ENCODE results near the gene SLC15A2. TPM values are rescaled to one million over a fixed set of nuclear protein-coding genes. Genes with fewer than 3 reads are reported as not detected.
"Not testable (repeated sequence)": the region's sequence is repeated elsewhere in the genome, so short reads cannot be mapped to it uniquely, and the experiment has no call there.

SLC15A2 gene
- polyA plus RNA-seq, 3 donors = 0.37 to 5.4 (median 0.62) TPM

GRCh38 chr3:121924734-121925133 lies 30.5 kb downstream of the SLC15A2 start:
- Histone ChIP-seq H3K36me3 (replicated peaks in 1 of 2; ENCODE audit: control insufficient read depth in 1 of 2, insufficient read depth in 2 of 2, low read length in 2 of 2) (peaks cover 64 to 98% of the 10 kb centered on the region in 2 donors), H3K4me1 (ENCODE audit: control insufficient read depth in 1 of 2, insufficient read depth in 2 of 2, low read length in 2 of 2) (no peaks in the 10 kb centered on the region), H4K20me1 (ENCODE audit: insufficient read depth, low read length) (no peaks in the 10 kb centered on the region), H3K4me3 (replicated peaks in 1 of 3; ENCODE audit: low read depth in 2 of 3, low read length in 3 of 3) (no peak overlapping the region), H3K27ac (ENCODE audit: low read depth in 1 of 2, low read length in 2 of 2) (no peak overlapping the region), H3K4me2 (replicated peaks; ENCODE audit: extremely low read depth, low read length, poor library complexity, severe bottlenecking) (no peak overlapping the region), H3K9me3 (replicated peaks in 1 of 2; ENCODE audit: control insufficient read depth in 1 of 2, insufficient read depth in 1 of 2, low read length in 2 of 2) (no peaks in the 10 kb centered on the region), H2AFZ (ENCODE audit: insufficient read depth, low read depth, low read length, poor library complexity, severe bottlenecking) (no peak overlapping the region), H3K79me2 (ENCODE audit: insufficient read depth, low read length) (no peaks in the 10 kb centered on the region), H3K9ac (ENCODE audit: insufficient read depth, low read length, poor library complexity, severe bottlenecking) (no peak overlapping the region), H3K27me3 (ENCODE audit: control insufficient read depth in 2 of 2, insufficient read depth in 2 of 2, low read length in 2 of 2) (no peaks in the 10 kb centered on the region)
- WGBS (ENCODE audit: insufficient coverage) = no CpG with 5 or more reads among the region's 3 CpGs
- Mint-ChIP-seq H3K9me3 (peaks cover 0 to 2% (median 0%) of the 10 kb centered on the region in 7 donors), H3K27me3 (ENCODE audit: low read depth in 3 of 3) (no peaks in the 10 kb centered on the region), H3K36me3 (peaks cover 65 to 94% of the 10 kb centered on the region in 2 donors), H3K27ac (no peak overlapping the region), H3K4me1 (no peaks in the 10 kb centered on the region), H3K4me3 (no peak overlapping the region)
- TF ChIP-seq CTCF (IDR thresholded peaks at IDR 0.05) = no peak
- DNase-seq = no peak
- intact Hi-C loops (cut with micrococcal nuclease) = no loop called here

GRCh38 chr3:121926380-121926779 lies 32.2 kb downstream of the SLC15A2 start:
- no peak overlapping the region for H3K4me3 ChIP-seq (replicated peaks in 1 of 3; ENCODE audit: low read depth in 2 of 3, low read length in 3 of 3)
- H3K27ac ChIP-seq (ENCODE audit: low read depth in 1 of 2, low read length in 2 of 2) = no peak overlapping the region
- no peaks in the 10 kb centered on the region for H3K27me3 ChIP-seq (ENCODE audit: control insufficient read depth in 2 of 2, insufficient read depth in 2 of 2, low read length in 2 of 2)
- peaks cover 69 to 94% of the 10 kb centered on the region in 2 donors for H3K36me3 Mint-ChIP-seq
- no peaks in the 10 kb centered on the region for H3K27me3 Mint-ChIP-seq (ENCODE audit: low read depth in 3 of 3)
- TF ChIP-seq CTCF (IDR thresholded peaks at IDR 0.05) = no peak
- H4K20me1 ChIP-seq (ENCODE audit: insufficient read depth, low read length) = no peaks in the 10 kb centered on the region
- H3K27ac Mint-ChIP-seq = peak overlapping the region in 2 of 7 donors; percentile 23 to 64
- H3K4me3 Mint-ChIP-seq = no peak overlapping the region
- intact Hi-C loops (cut with micrococcal nuclease) = no loop called here
- H2AFZ ChIP-seq (ENCODE audit: insufficient read depth, low read depth, low read length, poor library complexity, severe bottlenecking) = no peak overlapping the region
- peaks cover 0 to 2% (median 0%) of the 10 kb centered on the region in 7 donors for H3K9me3 Mint-ChIP-seq
- no peak overlapping the region for H3K4me2 ChIP-seq (replicated peaks; ENCODE audit: extremely low read depth, low read length, poor library complexity, severe bottlenecking)
- WGBS (ENCODE audit: insufficient coverage) = no CpG with 5 or more reads among the region's 1 CpG
- no peaks in the 10 kb centered on the region for H3K79me2 ChIP-seq (ENCODE audit: insufficient read depth, low read length)
- H3K36me3 ChIP-seq (replicated peaks in 1 of 2; ENCODE audit: control insufficient read depth in 1 of 2, insufficient read depth in 2 of 2, low read length in 2 of 2) = peaks cover 75 to 98% of the 10 kb centered on the region in 2 donors
- H3K4me1 Mint-ChIP-seq = no peaks in the 10 kb centered on the region
- no peaks in the 10 kb centered on the region for H3K9me3 ChIP-seq (replicated peaks in 1 of 2; ENCODE audit: control insufficient read depth in 1 of 2, insufficient read depth in 1 of 2, low read length in 2 of 2)
- DNase-seq = no peak
- no peak overlapping the region for H3K9ac ChIP-seq (ENCODE audit: insufficient read depth, low read length, poor library complexity, severe bottlenecking)
- no peaks in the 10 kb centered on the region for H3K4me1 ChIP-seq (ENCODE audit: control insufficient read depth in 1 of 2, insufficient read depth in 2 of 2, low read length in 2 of 2)

- H3K4me2 ChIP-seq (replicated peaks; ENCODE audit: extremely low read depth, low read length, poor library complexity, severe bottlenecking); H4K20me1 ChIP-seq (ENCODE audit: insufficient read depth, low read length); H3K9ac ChIP-seq (ENCODE audit: insufficient read depth, low read length, poor library complexity, severe bottlenecking); H3K4me1 Mint-ChIP-seq; DNase-seq; H3K4me3 ChIP-seq (replicated peaks in 1 of 3; ENCODE audit: low read depth in 2 of 3, low read length in 3 of 3); H3K27me3 ChIP-seq (ENCODE audit: control insufficient read depth in 2 of 2, insufficient read depth in 2 of 2, low read length in 2 of 2); H3K27me3 Mint-ChIP-seq (ENCODE audit: low read depth in 3 of 3); H3K4me1 ChIP-seq (ENCODE audit: control insufficient read depth in 1 of 2, insufficient read depth in 2 of 2, low read length in 2 of 2); H3K79me2 ChIP-seq (ENCODE audit: insufficient read depth, low read length); H2AFZ ChIP-seq (ENCODE audit: insufficient read depth, low read depth, low read length, poor library complexity, severe bottlenecking); H3K9me3 ChIP-seq (replicated peaks in 1 of 2; ENCODE audit: control insufficient read depth in 1 of 2, insufficient read depth in 1 of 2, low read length in 2 of 2); H3K4me3 Mint-ChIP-seq; H3K9me3 Mint-ChIP-seq; intact Hi-C loops (cut with micrococcal nuclease); H3K27ac ChIP-seq (ENCODE audit: low read depth in 1 of 2, low read length in 2 of 2): not testable (repeated sequence)
- 94% methylated on average over 16 of the region's 29 CpGs for WGBS (ENCODE audit: insufficient coverage)
- H3K27ac Mint-ChIP-seq = peak overlapping the region in 2 of 7 donors; percentile 51 to 77
- peaks cover 39 to 48% of the 10 kb centered on the region in 2 donors for H3K36me3 ChIP-seq (replicated peaks in 1 of 2; ENCODE audit: control insufficient read depth in 1 of 2, insufficient read depth in 2 of 2, low read length in 2 of 2)
- peaks cover 53 to 56% of the 10 kb centered on the region in 2 donors for H3K36me3 Mint-ChIP-seq
These were observed 44.1 kb downstream of the SLC15A2 start for GRCh38 chr3:121938141-121938855.
